ENCODE data around the gene NOXA1. TPM values are rescaled to one million over a fixed set of nuclear protein-coding genes. Genes with fewer than 3 reads are reported as not detected.

The NOXA1 gene
- total and polyA plus RNA-seq, 2 of the 8 experiments (the other 6 are each of a cell fraction or from before 2014, with no cell fraction given): 0.34 to 0.91 TPM

GRCh38 chr9:137422604-137423513 lies at the start of gene NOXA1, which contains the start of gene EXD3 (continued):
- TF ChIP-seq, protein P1, sequence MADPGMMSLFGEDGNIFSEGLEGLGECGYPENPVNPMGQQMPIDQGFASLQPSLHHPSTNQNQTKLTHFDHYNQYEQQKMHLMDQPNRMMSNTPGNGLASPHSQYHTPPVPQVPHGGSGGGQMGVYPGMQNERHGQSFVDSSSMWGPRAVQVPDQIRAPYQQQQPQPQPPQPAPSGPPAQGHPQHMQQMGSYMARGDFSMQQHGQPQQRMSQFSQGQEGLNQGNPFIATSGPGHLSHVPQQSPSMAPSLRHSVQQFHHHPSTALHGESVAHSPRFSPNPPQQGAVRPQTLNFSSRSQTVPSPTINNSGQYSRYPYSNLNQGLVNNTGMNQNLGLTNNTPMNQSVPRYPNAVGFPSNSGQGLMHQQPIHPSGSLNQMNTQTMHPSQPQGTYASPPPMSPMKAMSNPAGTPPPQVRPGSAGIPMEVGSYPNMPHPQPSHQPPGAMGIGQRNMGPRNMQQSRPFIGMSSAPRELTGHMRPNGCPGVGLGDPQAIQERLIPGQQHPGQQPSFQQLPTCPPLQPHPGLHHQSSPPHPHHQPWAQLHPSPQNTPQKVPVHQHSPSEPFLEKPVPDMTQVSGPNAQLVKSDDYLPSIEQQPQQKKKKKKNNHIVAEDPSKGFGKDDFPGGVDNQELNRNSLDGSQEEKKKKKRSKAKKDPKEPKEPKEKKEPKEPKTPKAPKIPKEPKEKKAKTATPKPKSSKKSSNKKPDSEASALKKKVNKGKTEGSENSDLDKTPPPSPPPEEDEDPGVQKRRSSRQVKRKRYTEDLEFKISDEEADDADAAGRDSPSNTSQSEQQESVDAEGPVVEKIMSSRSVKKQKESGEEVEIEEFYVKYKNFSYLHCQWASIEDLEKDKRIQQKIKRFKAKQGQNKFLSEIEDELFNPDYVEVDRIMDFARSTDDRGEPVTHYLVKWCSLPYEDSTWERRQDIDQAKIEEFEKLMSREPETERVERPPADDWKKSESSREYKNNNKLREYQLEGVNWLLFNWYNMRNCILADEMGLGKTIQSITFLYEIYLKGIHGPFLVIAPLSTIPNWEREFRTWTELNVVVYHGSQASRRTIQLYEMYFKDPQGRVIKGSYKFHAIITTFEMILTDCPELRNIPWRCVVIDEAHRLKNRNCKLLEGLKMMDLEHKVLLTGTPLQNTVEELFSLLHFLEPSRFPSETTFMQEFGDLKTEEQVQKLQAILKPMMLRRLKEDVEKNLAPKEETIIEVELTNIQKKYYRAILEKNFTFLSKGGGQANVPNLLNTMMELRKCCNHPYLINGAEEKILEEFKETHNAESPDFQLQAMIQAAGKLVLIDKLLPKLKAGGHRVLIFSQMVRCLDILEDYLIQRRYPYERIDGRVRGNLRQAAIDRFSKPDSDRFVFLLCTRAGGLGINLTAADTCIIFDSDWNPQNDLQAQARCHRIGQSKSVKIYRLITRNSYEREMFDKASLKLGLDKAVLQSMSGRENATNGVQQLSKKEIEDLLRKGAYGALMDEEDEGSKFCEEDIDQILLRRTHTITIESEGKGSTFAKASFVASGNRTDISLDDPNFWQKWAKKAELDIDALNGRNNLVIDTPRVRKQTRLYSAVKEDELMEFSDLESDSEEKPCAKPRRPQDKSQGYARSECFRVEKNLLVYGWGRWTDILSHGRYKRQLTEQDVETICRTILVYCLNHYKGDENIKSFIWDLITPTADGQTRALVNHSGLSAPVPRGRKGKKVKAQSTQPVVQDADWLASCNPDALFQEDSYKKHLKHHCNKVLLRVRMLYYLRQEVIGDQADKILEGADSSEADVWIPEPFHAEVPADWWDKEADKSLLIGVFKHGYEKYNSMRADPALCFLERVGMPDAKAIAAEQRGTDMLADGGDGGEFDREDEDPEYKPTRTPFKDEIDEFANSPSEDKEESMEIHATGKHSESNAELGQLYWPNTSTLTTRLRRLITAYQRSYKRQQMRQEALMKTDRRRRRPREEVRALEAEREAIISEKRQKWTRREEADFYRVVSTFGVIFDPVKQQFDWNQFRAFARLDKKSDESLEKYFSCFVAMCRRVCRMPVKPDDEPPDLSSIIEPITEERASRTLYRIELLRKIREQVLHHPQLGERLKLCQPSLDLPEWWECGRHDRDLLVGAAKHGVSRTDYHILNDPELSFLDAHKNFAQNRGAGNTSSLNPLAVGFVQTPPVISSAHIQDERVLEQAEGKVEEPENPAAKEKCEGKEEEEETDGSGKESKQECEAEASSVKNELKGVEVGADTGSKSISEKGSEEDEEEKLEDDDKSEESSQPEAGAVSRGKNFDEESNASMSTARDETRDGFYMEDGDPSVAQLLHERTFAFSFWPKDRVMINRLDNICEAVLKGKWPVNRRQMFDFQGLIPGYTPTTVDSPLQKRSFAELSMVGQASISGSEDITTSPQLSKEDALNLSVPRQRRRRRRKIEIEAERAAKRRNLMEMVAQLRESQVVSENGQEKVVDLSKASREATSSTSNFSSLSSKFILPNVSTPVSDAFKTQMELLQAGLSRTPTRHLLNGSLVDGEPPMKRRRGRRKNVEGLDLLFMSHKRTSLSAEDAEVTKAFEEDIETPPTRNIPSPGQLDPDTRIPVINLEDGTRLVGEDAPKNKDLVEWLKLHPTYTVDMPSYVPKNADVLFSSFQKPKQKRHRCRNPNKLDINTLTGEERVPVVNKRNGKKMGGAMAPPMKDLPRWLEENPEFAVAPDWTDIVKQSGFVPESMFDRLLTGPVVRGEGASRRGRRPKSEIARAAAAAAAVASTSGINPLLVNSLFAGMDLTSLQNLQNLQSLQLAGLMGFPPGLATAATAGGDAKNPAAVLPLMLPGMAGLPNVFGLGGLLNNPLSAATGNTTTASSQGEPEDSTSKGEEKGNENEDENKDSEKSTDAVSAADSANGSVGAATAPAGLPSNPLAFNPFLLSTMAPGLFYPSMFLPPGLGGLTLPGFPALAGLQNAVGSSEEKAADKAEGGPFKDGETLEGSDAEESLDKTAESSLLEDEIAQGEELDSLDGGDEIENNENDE (IDR thresholded peaks at IDR 0.05; ENCODE audit: insufficient replicate concordance, low read length): no peak
- TF ChIP-seq SP4 (IDR thresholded peaks at IDR 0.05; ENCODE audit: low read length) (peak; percentile 78; the same call in 1 of the 2 replicates), GTF2F1 (IDR thresholded peaks at IDR 0.05; ENCODE audit: borderline replicate concordance, low read depth, low read length) (no peak), EGR1 (IDR thresholded peaks at IDR 0.05; ENCODE audit: borderline replicate concordance, low read depth, low read length) (peak; percentile 27; the same call in 1 of the 2 replicates), RXRA (IDR thresholded peaks at IDR 0.05; ENCODE audit: insufficient read depth, low read depth, low read length) (no peak), RAD21 (IDR thresholded peaks at IDR 0.05 in 1 of 2, conservative IDR thresholded peaks at IDR 0.05 in 1 of 2; ENCODE audit: low read depth in 2 of 2, low read length in 2 of 2) (peak; percentile 27 to 61; a peak in 3 of 4 replicates), RNF2 (IDR thresholded peaks at IDR 0.05; ENCODE audit: borderline replicate concordance, low read depth, low read length, missing control alignments, poor library complexity, severe bottlenecking) (no peak), CHD1 (IDR thresholded peaks at IDR 0.05; ENCODE audit: low read depth, low read length) (no peak), SIX5 (IDR thresholded peaks at IDR 0.05; ENCODE audit: low read depth, low read length) (peak; percentile 21; the same call in 1 of the 2 replicates)
